ENCODE results near the gene LRP1-AS.

LRP1-AS gene

GRCh38 chr12:57099047-57099714, 48.2 kb downstream of the LRP1-AS start:
- no peak overlapping the region for H2AFZ ChIP-seq (ENCODE audit: low read length)
- H3K79me2 ChIP-seq (ENCODE audit: low read length), result no peaks in the 10 kb centered on the region
- no peaks in the 10 kb centered on the region for H3F3A ChIP-seq (ENCODE audit: insufficient read depth, low read length)
- H3K27ac ChIP-seq (ENCODE audit: low read length), result no peak overlapping the region
- no peaks in the 10 kb centered on the region for H3K27me3 ChIP-seq (replicated peaks; ENCODE audit: insufficient read depth, low read length)
- H3K36me3 ChIP-seq (replicated peaks; ENCODE audit: insufficient read depth, low read length), result no peaks in the 10 kb centered on the region
- no peak overlapping the region for H3K9ac ChIP-seq (ENCODE audit: low read length)
- TF ChIP-seq, protein P1, sequence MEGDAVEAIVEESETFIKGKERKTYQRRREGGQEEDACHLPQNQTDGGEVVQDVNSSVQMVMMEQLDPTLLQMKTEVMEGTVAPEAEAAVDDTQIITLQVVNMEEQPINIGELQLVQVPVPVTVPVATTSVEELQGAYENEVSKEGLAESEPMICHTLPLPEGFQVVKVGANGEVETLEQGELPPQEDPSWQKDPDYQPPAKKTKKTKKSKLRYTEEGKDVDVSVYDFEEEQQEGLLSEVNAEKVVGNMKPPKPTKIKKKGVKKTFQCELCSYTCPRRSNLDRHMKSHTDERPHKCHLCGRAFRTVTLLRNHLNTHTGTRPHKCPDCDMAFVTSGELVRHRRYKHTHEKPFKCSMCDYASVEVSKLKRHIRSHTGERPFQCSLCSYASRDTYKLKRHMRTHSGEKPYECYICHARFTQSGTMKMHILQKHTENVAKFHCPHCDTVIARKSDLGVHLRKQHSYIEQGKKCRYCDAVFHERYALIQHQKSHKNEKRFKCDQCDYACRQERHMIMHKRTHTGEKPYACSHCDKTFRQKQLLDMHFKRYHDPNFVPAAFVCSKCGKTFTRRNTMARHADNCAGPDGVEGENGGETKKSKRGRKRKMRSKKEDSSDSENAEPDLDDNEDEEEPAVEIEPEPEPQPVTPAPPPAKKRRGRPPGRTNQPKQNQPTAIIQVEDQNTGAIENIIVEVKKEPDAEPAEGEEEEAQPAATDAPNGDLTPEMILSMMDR (IDR thresholded peaks at IDR 0.05; ENCODE audit: low read length), result no peak
- TF ChIP-seq EZH2 (optimal IDR thresholded peaks at IDR 0.05; ENCODE audit: low read depth, low read length) (no peak), EZH2phosphoT487 (IDR thresholded peaks at IDR 0.05; ENCODE audit: low read length) (no peak)
- H4K20me1 ChIP-seq (ENCODE audit: insufficient read depth, low read length), result no peaks in the 10 kb centered on the region
- DNase-seq, result no peak
- no peaks in the 10 kb centered on the region for H3K9me2 ChIP-seq (replicated peaks; ENCODE audit: insufficient read depth, low read length)
- H3K4me3 ChIP-seq (ENCODE audit: low read length), result no peak overlapping the region
- no peak overlapping the region for H3K4me2 ChIP-seq (ENCODE audit: low read depth, low read length)
- no peaks in the 10 kb centered on the region for H3K4me1 ChIP-seq (ENCODE audit: low read length)
- H3K9me3 ChIP-seq (replicated peaks; ENCODE audit: insufficient read depth, low read length), result no peaks in the 10 kb centered on the region

GRCh38 chr12:57098546-57098945, 48.9 kb downstream of the LRP1-AS start:
- no peak overlapping the region for H2AFZ ChIP-seq (ENCODE audit: low read length)
- H3K9ac ChIP-seq (ENCODE audit: low read length), result no peak overlapping the region
- no peaks in the 10 kb centered on the region for H3K9me2 ChIP-seq (replicated peaks; ENCODE audit: insufficient read depth, low read length)
- H3K9me3 ChIP-seq (replicated peaks; ENCODE audit: insufficient read depth, low read length), result no peaks in the 10 kb centered on the region
- TF ChIP-seq EZH2phosphoT487 (IDR thresholded peaks at IDR 0.05; ENCODE audit: low read length) (no peak), EZH2 (optimal IDR thresholded peaks at IDR 0.05; ENCODE audit: low read depth, low read length) (no peak)
- TF ChIP-seq, protein P1 (IDR thresholded peaks at IDR 0.05; ENCODE audit: low read length), result no peak
- no peaks in the 10 kb centered on the region for H3K4me1 ChIP-seq (ENCODE audit: low read length)
- no peak overlapping the region for H3K27ac ChIP-seq (ENCODE audit: low read length)
- no peaks in the 10 kb centered on the region for H4K20me1 ChIP-seq (ENCODE audit: insufficient read depth, low read length)
- no peak overlapping the region for H3K4me2 ChIP-seq (ENCODE audit: low read depth, low read length)
- H3K27me3 ChIP-seq (replicated peaks; ENCODE audit: insufficient read depth, low read length), result no peaks in the 10 kb centered on the region
- DNase-seq, result no peak
- H3K4me3 ChIP-seq (ENCODE audit: low read length), result no peak overlapping the region
- H3K36me3 ChIP-seq (replicated peaks; ENCODE audit: insufficient read depth, low read length), result no peaks in the 10 kb centered on the region
- H3K79me2 ChIP-seq (ENCODE audit: low read length), result no peaks in the 10 kb centered on the region
- no peaks in the 10 kb centered on the region for H3F3A ChIP-seq (ENCODE audit: insufficient read depth, low read length)

- Histone ChIP-seq H3K27ac (ENCODE audit: low read length) (no peak overlapping the region), H3K9me2 (replicated peaks; ENCODE audit: insufficient read depth, low read length) (no peaks in the 10 kb centered on the region), H4K20me1 (ENCODE audit: insufficient read depth, low read length) (no peaks in the 10 kb centered on the region), H3K4me2 (ENCODE audit: low read depth, low read length) (no peak overlapping the region), H3K36me3 (replicated peaks; ENCODE audit: insufficient read depth, low read length) (no peaks in the 10 kb centered on the region), H3K4me1 (ENCODE audit: low read length) (no peaks in the 10 kb centered on the region), H3K27me3 (replicated peaks; ENCODE audit: insufficient read depth, low read length) (no peaks in the 10 kb centered on the region), H3F3A (ENCODE audit: insufficient read depth, low read length) (no peaks in the 10 kb centered on the region), H3K9me3 (replicated peaks; ENCODE audit: insufficient read depth, low read length) (no peaks in the 10 kb centered on the region), H3K4me3 (ENCODE audit: low read length) (no peak overlapping the region), H3K9ac (ENCODE audit: low read length) (no peak overlapping the region), H3K79me2 (ENCODE audit: low read length) (no peaks in the 10 kb centered on the region), H2AFZ (ENCODE audit: low read length) (no peak overlapping the region)
- TF ChIP-seq EZH2 (optimal IDR thresholded peaks at IDR 0.05; ENCODE audit: low read depth, low read length), result no peak
- TF ChIP-seq, protein P1 (IDR thresholded peaks at IDR 0.05; ENCODE audit: low read length), result no peak
- DNase-seq, result no peak
These were observed 49.9 kb downstream of the LRP1-AS start for GRCh38 chr12:57097554-57097835.

Data from MM.1S (cell line).